HG03159 (cell line): Measurements from ENCODE around the gene ORMDL3.
"Not testable (repeated sequence)": the region's sequence is repeated elsewhere in the genome, so short reads cannot be mapped to it uniquely, and the experiment has no call there.

Experiments
- ATAC-seq: cut with Tn5 transposase; IDR thresholded peaks from one replicate; pipeline ENCODE4 v1.9.1; 2021; ENCODE audit warnings: mild to moderate bottlenecking, moderate library complexity; ENCODE audit not compliant: unreplicated experiment

The ORMDL3 gene

DNA sequence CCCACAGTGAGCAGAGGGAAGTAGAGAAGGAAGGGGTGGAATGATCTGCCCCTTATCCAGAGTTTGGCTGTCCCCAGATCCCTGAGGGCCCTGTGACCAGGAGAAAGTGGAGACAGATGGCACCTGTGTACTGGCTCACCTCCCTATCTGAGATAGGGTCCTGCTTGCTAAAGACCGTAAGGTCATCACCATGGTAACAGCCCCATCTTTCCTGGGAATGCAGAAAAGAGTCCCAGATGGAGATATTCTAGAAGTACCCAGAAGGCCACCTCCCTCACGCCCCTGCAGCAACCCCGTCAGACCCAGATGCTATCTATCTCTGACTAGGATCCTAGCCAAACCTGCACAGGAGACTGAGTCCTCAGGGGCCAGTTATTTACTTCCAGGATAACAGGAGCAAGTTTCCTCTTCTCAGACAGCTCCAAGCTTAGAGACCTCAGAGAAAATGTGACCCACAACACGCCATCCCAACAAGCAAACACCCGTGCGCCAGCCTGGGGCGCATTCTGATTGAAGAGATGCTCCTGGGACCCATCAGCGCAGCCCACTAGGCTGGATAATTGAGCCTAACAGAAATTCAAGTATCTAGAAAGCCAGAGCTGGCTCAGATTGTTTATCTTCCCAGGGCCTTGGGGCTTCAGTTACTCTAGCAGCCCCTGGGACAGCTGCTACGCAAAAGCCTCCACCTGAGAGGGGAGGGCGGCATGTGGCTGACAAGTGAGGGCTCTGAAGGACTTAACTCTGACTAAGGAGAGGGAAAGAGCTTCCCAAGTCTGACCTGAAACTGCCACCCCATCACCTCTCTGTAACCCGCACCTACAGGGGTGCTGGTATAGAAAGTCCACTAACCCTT is 1.9 kb downstream of the ORMDL3 start:
- ATAC-seq = no peak

- ATAC-seq = no peak
Observed at GRCh38 chr17:39924691-39925055, 2.7 kb downstream of the ORMDL3 start.

DNA sequence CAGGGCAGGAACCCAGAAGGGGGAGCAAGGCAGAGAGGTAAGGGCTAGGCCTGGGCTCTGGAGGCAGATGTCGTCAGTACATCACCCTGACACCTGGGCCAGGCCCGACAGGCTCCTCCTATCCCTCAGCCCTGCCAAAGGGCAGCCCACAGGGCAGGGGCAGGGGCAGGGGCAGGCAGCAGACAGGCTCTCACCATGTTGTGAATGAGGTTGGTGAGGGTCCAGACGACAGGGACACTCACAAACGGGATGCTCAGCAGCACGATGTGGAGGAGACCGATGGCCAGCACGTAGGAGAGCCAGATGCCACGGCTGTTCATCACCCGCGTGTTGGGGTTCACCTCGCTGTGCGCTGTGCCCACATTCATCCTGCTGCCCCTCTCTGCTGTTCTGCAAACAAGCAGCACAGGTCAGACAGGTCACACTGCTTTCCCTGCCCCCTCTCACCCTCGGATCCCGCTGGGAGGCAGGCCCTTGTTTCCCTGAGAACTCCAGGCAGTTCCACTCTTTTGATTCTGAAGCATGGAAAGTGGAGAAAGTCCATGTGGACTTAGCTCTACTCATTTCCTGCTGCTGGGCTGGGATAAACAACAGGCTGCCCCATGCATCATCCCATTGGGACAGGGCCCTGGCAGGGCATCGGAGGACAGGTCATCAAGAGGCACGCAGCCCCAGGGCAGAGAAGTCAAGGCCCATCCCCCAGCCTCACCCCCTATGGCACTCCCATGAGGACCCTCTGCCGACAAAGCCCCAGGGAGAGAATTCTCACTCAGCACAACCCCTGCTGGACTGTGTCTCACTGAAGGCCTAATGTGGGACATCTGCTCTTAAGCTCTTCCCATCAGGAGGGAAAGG is 3.3 kb downstream of the ORMDL3 start:
- no peak for ATAC-seq

- ATAC-seq = no peak
Observed at GRCh38 chr17:39923230-39923629, 4.2 kb downstream of the ORMDL3 start.

GRCh38 chr17:39922006-39922405 is 5.4 kb downstream of the ORMDL3 start:
- ATAC-seq = no peak

DNA sequence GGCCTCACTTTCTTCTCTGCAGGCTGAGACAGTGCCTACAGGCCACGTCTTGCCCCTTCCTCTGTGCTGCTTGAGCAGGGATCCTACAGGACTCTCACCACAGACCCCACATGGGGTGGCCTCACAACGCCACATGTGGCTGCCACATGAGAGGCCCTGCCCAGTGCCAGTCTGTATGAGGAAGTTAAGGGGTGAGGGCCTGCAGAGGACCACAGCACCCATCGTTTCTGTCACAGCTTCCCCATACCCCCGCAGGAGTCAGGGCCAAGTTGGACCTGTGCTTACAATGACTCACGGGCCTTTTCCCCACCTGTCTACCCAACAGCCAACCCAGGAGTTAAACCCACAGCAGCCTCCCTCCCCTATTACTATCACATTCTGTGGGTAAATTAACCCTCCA is 6.1 kb downstream of the ORMDL3 start:
- no peak for ATAC-seq

GRCh38 chr17:39920218-39921210 is 6.9 kb downstream of the ORMDL3 start:
- no peak for ATAC-seq

GRCh38 chr17:39919087-39919683 is 8.2 kb downstream of the ORMDL3 start:
- ATAC-seq = no peak

GRCh38 chr17:39916918-39917317 is 10.5 kb downstream of the ORMDL3 start:
- ATAC-seq = no peak

- ATAC-seq = no peak
Observed at GRCh38 chr17:39915559-39915958, 11.8 kb downstream of the ORMDL3 start.

- no peak for ATAC-seq
Observed at GRCh38 chr17:39913989-39914388, 13.4 kb downstream of the ORMDL3 start.

DNA sequence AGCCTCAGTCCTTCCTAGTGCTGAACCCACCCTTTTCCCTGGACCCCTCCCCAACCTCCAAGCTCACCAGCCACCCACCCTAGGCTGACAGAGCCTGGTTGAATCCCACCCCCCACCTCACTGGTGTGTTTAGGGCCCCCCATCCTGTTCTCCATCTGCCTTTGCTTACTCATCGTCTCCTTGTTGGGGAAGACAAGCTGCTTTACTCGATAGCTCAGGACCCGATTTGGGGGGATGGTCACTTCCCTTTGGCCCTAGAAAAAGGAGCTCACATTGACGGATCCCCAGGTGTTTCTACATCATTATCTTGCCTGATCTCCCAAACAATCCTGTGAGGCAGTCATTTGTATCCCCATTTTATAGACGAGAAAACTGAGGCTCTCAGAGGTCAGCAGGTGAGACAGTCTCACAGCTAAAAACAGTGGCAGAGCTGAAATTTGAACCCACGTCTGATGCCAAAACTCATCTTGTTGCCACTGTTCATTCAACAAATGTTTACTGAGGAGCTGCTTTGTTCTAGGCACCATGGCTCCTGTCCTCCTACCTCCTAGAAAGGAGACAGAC is 18.5 kb downstream of the ORMDL3 start:
- no peak for ATAC-seq

DNA sequence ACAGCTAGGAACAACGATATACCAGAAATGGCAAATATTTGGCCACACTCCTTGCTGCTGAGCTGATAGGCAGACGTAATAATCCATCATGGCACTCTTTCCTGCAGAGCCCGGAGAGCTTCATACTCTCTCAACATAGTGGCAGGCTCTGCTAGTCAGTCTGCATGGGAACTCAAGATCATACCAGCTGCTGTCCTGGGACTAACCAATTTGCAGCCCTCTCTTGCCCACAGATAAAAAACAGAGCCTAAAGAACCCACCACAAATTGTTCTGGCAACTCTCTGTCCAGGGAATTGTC is 22.5 kb downstream of the ORMDL3 start:
- ATAC-seq = no peak

DNA sequence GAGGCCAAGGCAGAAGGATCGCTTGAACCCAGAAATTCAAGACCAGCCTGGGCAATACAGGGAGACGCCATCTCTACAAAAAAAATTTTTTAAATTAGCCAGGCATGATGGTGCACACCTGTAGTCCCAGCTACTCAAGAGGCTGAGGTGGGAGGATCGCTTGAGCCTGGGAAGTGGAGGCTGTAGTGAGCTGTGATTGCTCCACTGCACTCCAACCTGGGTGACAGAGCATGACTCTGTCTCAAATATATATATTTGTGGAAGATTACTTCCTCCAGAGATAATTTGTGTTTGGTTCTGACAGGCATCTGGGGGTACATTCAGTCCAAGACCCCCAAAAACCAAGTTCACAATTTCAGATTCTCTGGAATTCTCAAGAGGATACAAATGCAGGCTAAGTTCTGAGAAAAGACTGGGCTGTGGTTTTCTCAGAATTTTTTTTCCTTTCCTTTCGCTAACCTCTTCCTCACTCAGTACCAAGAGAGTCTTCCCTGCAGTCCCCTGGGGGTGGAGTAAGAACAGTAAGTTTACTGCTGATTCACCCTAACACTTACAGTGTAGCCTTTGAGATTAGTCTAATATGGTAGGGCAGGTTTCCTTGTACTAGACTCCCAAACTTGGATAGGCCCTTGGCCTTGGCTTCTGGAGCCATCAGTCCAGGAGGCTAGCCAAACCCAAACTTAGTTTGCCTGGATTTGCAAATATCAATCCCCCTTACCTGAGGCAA is 24.1 kb downstream of the ORMDL3 start:
- no peak for ATAC-seq

GRCh38 chr17:39902027-39902426 is 25.4 kb downstream of the ORMDL3 start:
- not testable (repeated sequence) for ATAC-seq

DNA sequence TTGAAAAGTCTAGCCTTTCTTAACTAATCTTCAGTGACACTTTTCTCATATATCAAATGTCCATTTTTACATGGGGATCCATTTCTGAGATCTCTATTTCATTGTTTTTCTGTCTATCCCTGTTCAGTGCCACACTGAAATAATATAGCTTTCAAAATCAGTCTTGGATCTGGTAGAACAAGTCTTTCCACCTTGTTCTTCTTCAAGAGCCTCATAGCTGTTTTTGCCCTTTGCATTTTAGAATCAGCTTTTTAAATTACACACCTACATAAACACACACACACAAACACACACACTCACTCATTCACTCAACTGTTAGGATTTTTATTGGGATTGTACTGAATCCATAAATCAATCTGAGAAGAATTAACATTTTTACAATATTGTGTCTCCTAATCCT is 28.2 kb downstream of the ORMDL3 start:
- ATAC-seq = no peak

GRCh38 chr17:39898088-39898487 is 29.3 kb downstream of the ORMDL3 start:
- no peak for ATAC-seq

DNA sequence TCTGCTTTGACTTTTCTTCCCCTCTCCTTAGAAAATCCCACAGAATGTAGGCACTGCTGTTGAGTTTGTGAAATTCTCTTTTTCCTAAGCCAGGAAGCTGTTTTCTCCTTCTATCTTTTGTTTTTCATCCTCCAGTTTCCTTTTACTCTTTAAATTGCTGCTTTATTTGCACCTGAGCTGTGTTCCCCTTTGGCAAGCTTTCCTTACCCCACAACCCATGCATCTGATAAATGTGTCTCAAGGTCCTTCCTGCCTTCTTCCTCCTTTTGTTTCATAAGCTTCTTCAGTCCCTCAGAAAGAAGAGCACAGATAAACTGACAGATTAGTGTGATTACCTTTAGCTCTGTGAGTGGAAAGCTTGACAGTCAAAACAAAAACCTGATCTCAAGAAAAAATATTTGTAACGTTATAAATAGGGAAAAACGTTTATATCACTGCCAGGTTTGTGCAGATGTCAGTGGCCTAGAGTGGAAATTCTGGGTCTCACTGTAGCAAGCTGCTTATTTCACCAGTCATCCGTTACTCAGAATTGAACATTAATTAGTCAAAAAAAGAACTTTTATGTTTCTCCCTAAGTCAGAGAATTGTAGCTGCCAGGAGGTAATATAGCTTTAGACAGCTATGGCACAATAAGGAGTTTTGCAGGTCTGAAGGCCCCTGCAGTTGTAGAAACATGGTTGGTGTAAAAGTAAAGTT is 32.6 kb downstream of the ORMDL3 start:
- ATAC-seq = no peak

DNA sequence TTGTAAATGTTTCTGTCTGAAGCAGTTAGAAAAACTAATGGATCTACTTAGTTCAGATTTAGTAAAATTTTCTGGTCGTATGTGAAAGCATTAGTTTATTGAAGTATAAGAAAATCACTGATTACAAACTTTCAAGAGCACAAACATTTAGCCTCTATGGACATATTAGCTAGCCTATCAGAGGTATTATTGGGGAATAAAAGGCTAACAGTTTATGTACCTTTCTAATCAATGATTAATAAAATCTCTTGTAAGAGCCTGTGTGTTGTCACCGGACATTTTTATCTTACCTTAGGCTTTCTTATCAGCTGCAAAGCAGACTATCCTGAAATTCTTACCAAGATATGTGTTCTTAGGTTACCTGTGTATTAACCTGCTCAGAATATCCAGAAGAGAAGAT is 38.2 kb downstream of the ORMDL3 start:
- ATAC-seq = no peak
